ENCODE data around the gene HARS2. TPM values are rescaled to one million over a fixed set of nuclear protein-coding genes. Genes with fewer than 3 reads are reported as not detected.

Gene HARS2
- total RNA-seq, 1 donor from 2014 or later = 37.0 TPM

- TF ChIP-seq CTCF (IDR thresholded peaks at IDR 0.05; ENCODE audit: unreplicated experiment) = no peak
- H3K9me3 Mint-ChIP-seq (ENCODE audit: unreplicated experiment) = no peaks in the 10 kb centered on the region
- no peaks in the 10 kb centered on the region for H3K36me3 Mint-ChIP-seq (ENCODE audit: low read depth, unreplicated experiment)
- no peak for DNase-seq (ENCODE audit: low spot score)
- no peaks in the 10 kb centered on the region for H3K27me3 Mint-ChIP-seq (ENCODE audit: unreplicated experiment)
- H3K27ac Mint-ChIP-seq (ENCODE audit: unreplicated experiment) = no peak overlapping the region
- H3K4me1 Mint-ChIP-seq (ENCODE audit: unreplicated experiment) = no peaks in the 10 kb centered on the region
- no peak overlapping the region for H3K4me3 Mint-ChIP-seq (ENCODE audit: unreplicated experiment)
Observed at GRCh38 chr5:140733098-140733497, 41.8 kb downstream of the HARS2 start.

- no peaks in the 10 kb centered on the region for H3K27me3 Mint-ChIP-seq (ENCODE audit: unreplicated experiment)
- no peaks in the 10 kb centered on the region for H3K36me3 Mint-ChIP-seq (ENCODE audit: low read depth, unreplicated experiment)
- TF ChIP-seq CTCF (IDR thresholded peaks at IDR 0.05; ENCODE audit: unreplicated experiment) = no peak
- no peaks in the 10 kb centered on the region for H3K4me1 Mint-ChIP-seq (ENCODE audit: unreplicated experiment)
- no peak for DNase-seq (ENCODE audit: low spot score)
- no peaks in the 10 kb centered on the region for H3K9me3 Mint-ChIP-seq (ENCODE audit: unreplicated experiment)
- no peak overlapping the region for H3K4me3 Mint-ChIP-seq (ENCODE audit: unreplicated experiment)
- H3K27ac Mint-ChIP-seq (ENCODE audit: unreplicated experiment) = no peak overlapping the region
Observed at GRCh38 chr5:140734354-140734753, 43.1 kb downstream of the HARS2 start.

DNA sequence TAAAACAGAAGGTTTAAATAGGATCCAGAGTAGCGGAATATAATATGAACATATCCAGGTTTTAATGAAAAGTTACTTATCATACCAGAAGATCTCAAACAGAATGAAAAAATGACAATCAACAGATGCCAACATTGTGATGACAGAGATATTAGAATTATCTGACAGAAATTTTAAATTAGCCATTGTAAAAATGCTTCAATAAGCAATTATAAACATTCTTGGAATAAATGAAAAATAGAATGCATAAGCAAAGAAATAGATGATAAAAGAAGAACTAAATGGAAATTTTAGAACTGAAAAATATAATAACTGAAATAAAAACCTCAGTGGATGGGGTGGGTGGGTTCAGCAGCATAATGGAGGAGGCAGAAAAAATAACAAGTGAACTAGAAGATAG lies 46.2 kb downstream of the HARS2 start:
- Mint-ChIP-seq H3K4me3 (ENCODE audit: unreplicated experiment) (no peak overlapping the region), H3K36me3 (ENCODE audit: low read depth, unreplicated experiment) (no peaks in the 10 kb centered on the region), H3K27ac (ENCODE audit: unreplicated experiment) (no peak overlapping the region), H3K9me3 (ENCODE audit: unreplicated experiment) (no peaks in the 10 kb centered on the region), H3K27me3 (ENCODE audit: unreplicated experiment) (no peaks in the 10 kb centered on the region), H3K4me1 (ENCODE audit: unreplicated experiment) (no peaks in the 10 kb centered on the region)
- TF ChIP-seq CTCF (IDR thresholded peaks at IDR 0.05; ENCODE audit: unreplicated experiment) = no peak
- no peak for DNase-seq (ENCODE audit: low spot score)

DNA sequence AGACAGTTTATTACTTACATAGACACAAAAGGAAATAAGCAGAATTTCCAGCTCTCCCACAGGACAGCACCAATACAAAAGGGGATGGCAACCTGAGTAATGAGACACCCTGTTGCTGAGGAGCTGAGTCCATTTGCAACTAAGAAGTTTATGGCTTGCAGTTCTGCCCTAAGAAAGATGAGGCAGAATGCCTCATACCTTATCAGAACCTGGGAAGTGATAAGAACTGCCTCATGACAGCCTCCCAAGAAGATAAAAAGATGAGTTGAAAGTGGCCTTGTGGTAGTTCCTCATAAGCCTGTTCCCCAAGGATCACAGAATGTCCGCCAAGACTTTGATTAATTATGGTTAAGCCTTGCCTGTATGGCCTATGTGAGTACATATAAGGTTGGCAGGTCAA lies 50.7 kb downstream of the HARS2 start:
- no peak for TF ChIP-seq CTCF (IDR thresholded peaks at IDR 0.05; ENCODE audit: unreplicated experiment)
- peaks cover 2% of the 10 kb centered on the region for H3K27me3 Mint-ChIP-seq (ENCODE audit: unreplicated experiment)
- DNase-seq (ENCODE audit: low spot score) = no peak
- no peak overlapping the region for H3K4me3 Mint-ChIP-seq (ENCODE audit: unreplicated experiment)
- no peaks in the 10 kb centered on the region for H3K4me1 Mint-ChIP-seq (ENCODE audit: unreplicated experiment)
- no peaks in the 10 kb centered on the region for H3K9me3 Mint-ChIP-seq (ENCODE audit: unreplicated experiment)
- H3K27ac Mint-ChIP-seq (ENCODE audit: unreplicated experiment) = no peak overlapping the region
- H3K36me3 Mint-ChIP-seq (ENCODE audit: low read depth, unreplicated experiment) = peaks cover 4% of the 10 kb centered on the region

Small RNA genes within 50 kb of the gene (microRNA-seq; reads per million reads assigned to microRNA genes)
- gene MIR3655 (ENCODE audit: unreplicated experiment) = 1.1 reads per million, percentile 14 among the genes with 10 or more reads in this experiment

Other genes with a start within 250 kb of the HARS2 start
- 16.4 TPM for gene EIF4EBP3, start 143.8 kb upstream of the HARS2 start, total RNA-seq (ENCODE audit: unreplicated experiment)
- gene SRA1, start 134.0 kb upstream of the HARS2 start, total RNA-seq (ENCODE audit: unreplicated experiment) = 17.1 TPM
- gene APBB3, start 126.9 kb upstream of the HARS2 start, total RNA-seq (ENCODE audit: unreplicated experiment) = 24.6 TPM
- gene SLC35A4, start 126.6 kb upstream of the HARS2 start, total RNA-seq (ENCODE audit: unreplicated experiment) = 91.2 TPM
- gene CD14, start 58.3 kb upstream of the HARS2 start, total RNA-seq (ENCODE audit: unreplicated experiment) = not detected
- 22.7 TPM for gene TMCO6, start 52.0 kb upstream of the HARS2 start, total RNA-seq (ENCODE audit: unreplicated experiment)
- 56.0 TPM for gene NDUFA2, start 43.8 kb upstream of the HARS2 start, total RNA-seq (ENCODE audit: unreplicated experiment)
- 76.1 TPM for gene IK, start 43.6 kb upstream of the HARS2 start, total RNA-seq (ENCODE audit: unreplicated experiment)
- gene WDR55, start 26.6 kb upstream of the HARS2 start, total RNA-seq (ENCODE audit: unreplicated experiment) = 28.5 TPM
- 1.8 TPM for gene DND1, start 17.9 kb upstream of the HARS2 start, total RNA-seq (ENCODE audit: unreplicated experiment)
- gene HARS1, start 85 bp upstream of the HARS2 start, total RNA-seq (ENCODE audit: unreplicated experiment) = 75.0 TPM
- gene ZMAT2, start 9.0 kb downstream of the HARS2 start, total RNA-seq (ENCODE audit: unreplicated experiment) = 51.0 TPM
- gene PCDHA1, start 94.7 kb downstream of the HARS2 start, total RNA-seq (ENCODE audit: unreplicated experiment) = 0.13 TPM
- 4.2 TPM for gene PCDHA2, start 103.4 kb downstream of the HARS2 start, total RNA-seq (ENCODE audit: unreplicated experiment)
- gene PCDHA3, start 109.6 kb downstream of the HARS2 start, total RNA-seq (ENCODE audit: unreplicated experiment) = 2.6 TPM
- gene PCDHA4, start 115.6 kb downstream of the HARS2 start, total RNA-seq (ENCODE audit: unreplicated experiment) = 9.9 TPM
- gene PCDHA5, start 130.2 kb downstream of the HARS2 start, total RNA-seq (ENCODE audit: unreplicated experiment) = 2.7 TPM
- 2.3 TPM for gene PCDHA6, start 136.5 kb downstream of the HARS2 start, total RNA-seq (ENCODE audit: unreplicated experiment)
- 2.9 TPM for gene PCDHA7, start 142.8 kb downstream of the HARS2 start, total RNA-seq (ENCODE audit: unreplicated experiment)
- 1.6 TPM for gene PCDHA8, start 149.7 kb downstream of the HARS2 start, total RNA-seq (ENCODE audit: unreplicated experiment)
- gene PCDHA9, start 156.9 kb downstream of the HARS2 start, total RNA-seq (ENCODE audit: unreplicated experiment) = 1.7 TPM
- gene PCDHA10, start 164.4 kb downstream of the HARS2 start, total RNA-seq (ENCODE audit: unreplicated experiment) = 16.9 TPM
- gene PCDHA11, start 177.5 kb downstream of the HARS2 start, total RNA-seq (ENCODE audit: unreplicated experiment) = 7.8 TPM
- gene PCDHA12, start 183.9 kb downstream of the HARS2 start, total RNA-seq (ENCODE audit: unreplicated experiment) = 9.7 TPM
- gene PCDHA13, start 190.7 kb downstream of the HARS2 start, total RNA-seq (ENCODE audit: unreplicated experiment) = 2.5 TPM
- 7.5 TPM for gene PCDHAC1, start 234.8 kb downstream of the HARS2 start, total RNA-seq (ENCODE audit: unreplicated experiment)